HG02852 (cell line): ENCODE data around the gene MAP2K2.

Experiments used
- ATAC-seq: cut with Tn5 transposase; IDR thresholded peaks from one replicate; pipeline ENCODE4 v1.9.1; 2021; ENCODE audit warnings: mild to moderate bottlenecking, moderate library complexity; ENCODE audit not compliant: unreplicated experiment

Gene MAP2K2

GRCh38 chr19:4062419-4063368 is 61.2 kb downstream of the MAP2K2 start:
- no peak for ATAC-seq

DNA sequence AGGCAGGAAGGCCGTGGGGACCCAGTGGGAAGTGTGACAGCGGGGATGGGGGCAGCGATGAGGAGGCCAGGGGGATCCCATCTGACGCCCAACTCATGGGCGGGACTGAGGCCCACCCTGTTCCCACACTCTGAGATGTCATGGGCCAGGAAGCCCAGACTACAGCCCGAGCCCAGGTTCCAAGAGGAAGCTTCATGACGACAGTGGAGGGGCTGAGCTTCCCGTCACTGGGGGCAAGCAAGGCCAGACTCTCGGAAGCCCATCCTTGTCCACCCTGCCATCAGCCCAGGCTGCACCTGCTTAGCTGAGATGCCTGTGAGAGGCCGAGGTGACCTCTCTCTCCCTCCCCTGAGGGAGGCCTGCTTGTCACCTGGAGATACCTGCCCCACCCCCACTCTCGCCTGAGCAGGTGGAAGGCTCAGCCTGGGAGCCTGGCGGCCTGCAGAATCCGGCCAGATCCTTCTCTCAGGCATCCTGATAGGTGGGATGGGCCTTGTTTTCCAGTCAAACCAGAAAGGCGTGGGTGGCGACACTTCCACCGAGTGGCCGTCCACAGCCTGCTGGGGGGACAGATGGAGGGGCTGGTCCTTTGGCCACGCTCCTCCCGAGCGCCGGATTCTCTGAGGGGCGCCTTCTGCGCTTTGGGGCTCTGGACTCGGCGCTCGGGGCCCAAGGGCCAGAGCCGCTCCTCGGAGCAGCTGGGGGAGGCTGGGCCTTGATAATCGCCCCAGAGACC is 62.1 kb downstream of the MAP2K2 start:
- no peak for ATAC-seq

GRCh38 chr19:4061178-4061682 is 62.7 kb downstream of the MAP2K2 start:
- no peak for ATAC-seq

DNA sequence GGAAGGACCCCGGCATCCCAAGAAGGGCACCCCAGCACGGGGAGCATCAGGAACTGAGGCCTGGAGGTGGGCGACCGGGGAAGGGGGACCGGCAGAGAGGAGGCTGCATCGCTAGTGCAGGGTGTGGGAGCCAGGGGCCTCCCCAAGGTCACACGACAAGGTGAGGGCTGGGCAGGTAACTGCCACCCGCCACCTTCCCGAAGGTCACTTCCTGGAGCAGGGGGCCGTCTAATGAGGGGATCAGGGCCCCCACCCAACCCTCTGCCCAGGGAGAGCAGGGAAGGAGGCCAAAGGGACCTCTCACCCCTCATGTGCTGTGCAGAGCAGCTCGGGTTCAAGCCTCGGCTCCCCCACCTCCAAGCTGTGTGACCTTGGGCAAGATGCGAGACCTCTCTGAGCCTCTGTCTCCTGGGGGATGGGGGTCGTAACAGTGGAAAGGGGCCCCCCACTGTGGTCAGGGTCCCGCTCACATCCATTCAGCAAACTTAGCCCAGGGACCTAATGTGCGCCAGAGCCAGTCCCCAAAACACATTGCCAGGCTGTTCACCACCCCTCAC is 63.2 kb downstream of the MAP2K2 start:
- no peak for ATAC-seq

DNA sequence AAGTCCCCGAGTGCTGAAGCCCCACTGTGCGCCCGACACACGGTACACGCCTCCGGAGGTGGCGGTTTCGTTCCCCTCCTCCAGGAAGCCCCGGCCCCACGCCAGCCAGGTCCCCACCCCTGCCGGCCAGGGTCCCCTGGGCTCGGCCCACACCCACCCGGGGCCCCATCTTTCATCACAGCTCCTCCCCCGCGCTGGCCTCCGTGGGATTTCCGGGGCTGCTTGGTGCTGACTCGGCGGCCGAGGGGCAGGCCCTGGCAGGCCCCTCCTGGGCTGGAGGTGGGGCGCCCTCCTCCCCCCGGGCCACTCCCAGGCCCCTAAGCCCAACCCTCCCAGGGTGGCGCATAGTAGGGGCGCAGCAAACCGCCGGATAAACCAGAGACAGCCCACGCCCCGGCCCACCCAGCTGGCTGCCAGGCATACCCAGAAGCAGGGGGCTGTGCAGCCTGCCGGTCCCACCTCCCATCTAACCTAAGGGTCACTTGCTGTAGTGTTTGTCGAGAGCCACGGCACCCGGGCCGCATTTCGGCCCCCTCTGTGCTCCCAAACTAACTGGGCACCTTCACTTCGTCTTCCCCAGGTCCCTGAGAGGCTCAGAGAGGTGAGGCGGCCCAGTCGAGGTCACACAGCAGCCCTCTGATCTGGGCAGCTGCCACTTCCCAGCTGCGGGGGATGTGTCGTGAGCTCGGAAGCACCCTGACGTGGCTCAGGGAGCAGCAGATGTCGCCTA is 63.9 kb downstream of the MAP2K2 start:
- no peak for ATAC-seq

- ATAC-seq: no peak
Measured at GRCh38 chr19:4059453-4059871, 64.5 kb downstream of the MAP2K2 start.

DNA sequence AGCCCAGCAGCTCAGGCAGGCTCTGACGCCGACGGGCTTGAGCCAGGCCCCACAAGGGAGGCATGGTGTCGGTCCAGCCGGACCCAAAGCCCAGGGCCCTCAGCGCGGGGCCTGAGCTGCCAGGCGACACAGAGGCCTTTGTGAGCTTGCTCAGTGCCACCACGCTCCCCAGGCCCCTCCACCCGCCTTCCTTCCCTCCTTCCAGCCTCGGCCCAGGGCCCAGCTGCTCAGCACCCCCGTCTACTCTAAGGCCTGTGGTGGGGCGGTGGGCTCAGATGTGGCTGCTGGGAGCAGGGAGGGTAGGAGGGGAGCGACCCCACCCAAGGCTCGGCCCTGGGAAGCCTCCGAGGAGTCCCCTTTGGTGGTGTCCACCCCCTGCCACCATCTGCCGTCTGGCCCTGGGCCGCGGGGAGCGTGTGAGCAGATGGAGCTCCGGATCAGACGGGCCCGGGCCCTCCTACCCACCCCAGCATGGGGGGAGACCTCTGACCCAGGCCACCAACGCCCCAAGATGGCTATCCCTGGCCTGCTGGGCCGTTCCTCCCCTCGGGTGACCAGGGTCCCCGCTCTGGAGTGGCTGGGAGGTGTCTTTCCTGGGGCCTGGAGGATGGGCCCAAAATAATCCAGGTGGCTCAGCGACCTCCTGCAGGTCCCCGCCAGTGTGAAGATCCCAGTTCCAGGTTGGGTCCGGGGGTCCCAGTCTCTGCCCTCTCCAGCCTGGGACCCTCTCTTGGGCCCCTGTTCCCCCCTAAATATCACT is 65.0 kb downstream of the MAP2K2 start:
- ATAC-seq: no peak

DNA sequence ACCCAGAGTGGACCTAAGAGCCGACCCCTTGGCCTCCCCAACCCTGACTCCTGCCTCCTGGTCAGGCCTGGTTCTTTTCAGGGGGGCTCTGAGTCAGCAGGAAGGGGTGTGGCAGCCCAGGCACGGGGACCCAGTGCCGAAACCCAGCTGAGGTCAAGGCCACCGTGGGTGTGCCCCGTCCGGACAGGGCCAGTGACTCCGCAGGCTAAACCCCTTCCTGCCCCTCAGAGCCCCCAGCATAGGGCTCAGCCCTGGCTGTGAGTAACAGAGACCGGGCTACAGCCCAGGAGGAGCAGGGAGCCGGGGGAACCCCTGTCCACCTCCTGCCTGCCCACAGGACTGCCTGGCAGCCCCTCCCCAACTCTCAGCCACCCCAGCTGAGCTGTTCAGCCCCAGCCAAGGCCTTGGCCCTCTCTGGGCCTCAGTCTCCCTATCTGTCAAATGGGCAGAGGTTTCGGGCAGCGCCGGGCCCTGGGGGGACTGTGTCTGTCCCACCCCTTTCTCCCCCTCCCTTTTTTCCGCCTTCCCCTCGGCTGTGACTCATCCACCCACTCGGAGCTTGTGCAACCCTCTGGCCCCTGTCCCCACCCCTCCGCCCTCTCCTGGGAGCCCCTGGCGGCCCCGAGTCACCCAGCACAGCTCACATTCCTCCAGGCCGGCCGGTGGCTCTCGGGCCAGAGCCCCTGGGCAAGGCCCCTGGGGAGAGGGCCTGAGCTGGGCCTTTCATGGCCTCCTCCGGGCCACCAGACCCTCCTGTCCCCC is 65.8 kb downstream of the MAP2K2 start:
- ATAC-seq: no peak

- ATAC-seq: no peak
Measured at GRCh38 chr19:4055209-4055552, 68.7 kb downstream of the MAP2K2 start.

GRCh38 chr19:4054441-4055208 is 69.3 kb downstream of the MAP2K2 start:
- no peak for ATAC-seq

DNA sequence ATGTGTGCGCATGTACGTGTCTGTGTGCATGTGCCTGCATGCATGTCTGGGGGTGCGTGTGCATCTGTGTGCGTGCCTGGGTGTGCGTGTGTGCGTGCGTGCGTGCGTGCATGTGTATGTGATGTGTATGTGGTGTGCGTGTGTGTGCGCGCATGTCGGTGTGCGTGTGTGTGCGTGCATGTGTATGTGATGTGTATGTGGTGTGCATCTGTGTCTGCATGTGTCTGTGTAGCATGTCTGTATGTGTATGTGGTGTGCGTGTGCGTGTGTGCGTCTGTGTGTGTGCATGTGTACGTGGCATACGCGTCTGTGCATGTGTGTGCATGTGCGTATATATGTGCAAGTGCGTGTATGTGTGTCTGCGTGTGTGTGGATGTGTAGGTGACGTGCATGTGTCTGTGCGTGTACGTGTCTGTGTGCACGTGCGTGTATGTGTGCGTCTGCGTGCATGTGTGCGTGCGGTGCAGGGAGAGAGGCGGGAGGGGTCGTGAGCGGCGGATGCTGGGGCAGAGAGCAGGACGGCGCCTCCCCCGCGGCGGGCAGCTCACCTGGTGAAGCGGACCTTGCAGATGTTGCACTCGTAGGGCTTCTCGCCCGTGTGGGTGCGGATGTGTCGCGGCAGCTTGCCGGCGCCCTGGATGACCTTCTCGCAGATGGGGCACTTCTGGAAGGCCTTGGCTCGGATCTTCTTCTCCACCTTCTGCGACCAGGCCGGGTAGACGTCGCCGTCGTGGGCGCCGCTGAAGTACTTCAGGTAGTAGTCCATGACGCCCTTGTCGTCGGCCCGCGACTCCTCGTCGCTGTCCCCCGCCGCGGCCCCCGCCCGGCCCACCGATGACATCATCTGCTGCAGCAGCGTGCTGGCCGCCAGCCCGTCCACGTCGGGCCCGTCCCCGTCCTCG is 70.2 kb downstream of the MAP2K2 start:
- no peak for ATAC-seq

GRCh38 chr19:4052993-4053422 is 70.9 kb downstream of the MAP2K2 start:
- ATAC-seq: no peak

DNA sequence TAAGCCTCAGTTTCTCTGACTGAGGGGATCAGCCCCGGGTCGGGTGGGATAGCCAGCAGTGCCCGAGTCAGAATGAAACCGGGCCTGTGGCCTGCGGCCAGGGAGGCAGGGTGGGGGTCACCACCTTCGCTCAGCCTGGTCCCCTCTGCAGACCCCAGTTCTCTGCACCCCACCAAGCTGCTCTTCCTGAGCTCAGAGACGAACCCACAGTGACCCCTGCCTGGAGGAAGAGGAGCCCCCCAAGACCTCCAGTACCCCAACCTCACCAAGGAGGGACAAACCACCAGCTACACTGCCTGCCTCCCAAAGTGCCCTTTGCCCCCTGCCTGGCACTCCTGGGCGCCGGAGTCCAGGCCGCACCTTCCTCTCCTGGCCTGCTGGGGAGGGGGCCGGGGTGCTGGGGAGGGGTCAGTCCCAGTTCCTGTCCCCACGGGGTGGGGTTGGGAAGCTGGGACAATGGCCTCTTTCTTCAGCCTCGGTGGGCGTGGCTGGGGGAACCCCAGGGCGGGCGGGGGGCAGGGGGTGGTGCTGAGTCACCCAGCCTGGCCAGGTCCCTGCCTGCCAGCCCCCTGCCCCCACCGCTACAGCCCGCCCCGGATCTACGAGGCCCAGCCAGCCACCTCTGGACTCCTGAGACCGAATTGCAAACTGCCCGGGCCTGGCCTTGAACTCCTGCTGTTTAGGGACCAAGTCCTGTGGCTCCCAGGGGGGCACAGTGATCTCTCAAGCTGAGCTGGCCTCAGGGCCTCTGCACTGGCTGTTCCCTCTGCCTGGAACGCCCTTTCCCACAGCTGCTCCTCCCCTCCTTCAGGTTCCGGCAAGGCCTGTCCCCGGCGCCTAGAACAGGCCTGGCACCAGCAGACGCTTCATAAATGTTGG is 71.6 kb downstream of the MAP2K2 start:
- ATAC-seq: no peak

- no peak for ATAC-seq
Measured at GRCh38 chr19:4051175-4052101, 72.5 kb downstream of the MAP2K2 start.

DNA sequence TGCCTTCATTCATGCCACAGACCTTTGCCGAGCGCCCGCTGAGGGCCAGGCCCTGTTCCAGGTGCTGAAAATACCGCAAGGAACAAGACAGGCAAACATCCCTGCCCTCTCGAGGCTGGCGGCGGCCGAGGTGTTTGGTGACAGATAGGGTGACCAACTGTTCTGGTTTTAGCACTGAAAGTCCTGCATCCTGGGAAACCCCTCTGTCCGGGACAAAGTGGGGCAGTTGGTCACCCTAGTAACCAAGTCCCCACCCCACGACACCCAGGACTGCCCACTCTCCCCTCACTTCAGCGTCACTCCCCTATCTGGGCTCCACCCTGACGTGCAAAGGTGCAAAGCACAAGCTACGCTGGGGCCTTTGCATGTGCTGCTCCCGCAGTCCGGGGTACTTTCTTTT is 74.5 kb downstream of the MAP2K2 start:
- no peak for ATAC-seq
